Endothelial cell of umbilical vein (primary cell): ENCODE data around the gene ST3GAL5.

Experiments used
- FOS ChIP-seq: IDR thresholded peaks from 2 replicates; pipeline ENCODE4 v1.6.1; 2011; ENCODE audit warnings: mild to moderate bottlenecking, low read length, moderate library complexity, borderline replicate concordance; ENCODE audit not compliant: insufficient read depth
- MYC ChIP-seq: IDR thresholded peaks from one replicate; pipeline ENCODE4 v1.6.1; 2011; ENCODE audit warnings: mild to moderate bottlenecking, low read depth, low read length
- POLR2A ChIP-seq: IDR thresholded peaks from 2 replicates; pipeline ENCODE4 v1.6.1; 2012; ENCODE audit warnings: low read depth, mild to moderate bottlenecking, control low read depth, low read length
- POLR2AphosphoS5 ChIP-seq: IDR thresholded peaks from 2 replicates; pipeline ENCODE4 v1.6.1; 2012; ENCODE audit warnings: low read depth, mild to moderate bottlenecking, control low read depth, low read length, moderate library complexity; ENCODE audit not compliant: insufficient read depth
- TF ChIP-seq, protein P1 (sequence below), 2 donors: IDR thresholded peaks; 1 replicate in 1 of 2; 2 replicates in 1 of 2; pipeline ENCODE4 v1.5.1; 2011; ENCODE audit warnings: low read length in 2 of 2, mild to moderate bottlenecking in 2 of 2, moderate library complexity in 2 of 2, control low read depth in 1 of 2, inconsistent platforms in 1 of 2, low read depth in 1 of 2; ENCODE audit not compliant: insufficient read depth in 1 of 2; ENCODE audit errors: extremely low read depth in 1 of 2

- TF ChIP-seq, protein P1, sequence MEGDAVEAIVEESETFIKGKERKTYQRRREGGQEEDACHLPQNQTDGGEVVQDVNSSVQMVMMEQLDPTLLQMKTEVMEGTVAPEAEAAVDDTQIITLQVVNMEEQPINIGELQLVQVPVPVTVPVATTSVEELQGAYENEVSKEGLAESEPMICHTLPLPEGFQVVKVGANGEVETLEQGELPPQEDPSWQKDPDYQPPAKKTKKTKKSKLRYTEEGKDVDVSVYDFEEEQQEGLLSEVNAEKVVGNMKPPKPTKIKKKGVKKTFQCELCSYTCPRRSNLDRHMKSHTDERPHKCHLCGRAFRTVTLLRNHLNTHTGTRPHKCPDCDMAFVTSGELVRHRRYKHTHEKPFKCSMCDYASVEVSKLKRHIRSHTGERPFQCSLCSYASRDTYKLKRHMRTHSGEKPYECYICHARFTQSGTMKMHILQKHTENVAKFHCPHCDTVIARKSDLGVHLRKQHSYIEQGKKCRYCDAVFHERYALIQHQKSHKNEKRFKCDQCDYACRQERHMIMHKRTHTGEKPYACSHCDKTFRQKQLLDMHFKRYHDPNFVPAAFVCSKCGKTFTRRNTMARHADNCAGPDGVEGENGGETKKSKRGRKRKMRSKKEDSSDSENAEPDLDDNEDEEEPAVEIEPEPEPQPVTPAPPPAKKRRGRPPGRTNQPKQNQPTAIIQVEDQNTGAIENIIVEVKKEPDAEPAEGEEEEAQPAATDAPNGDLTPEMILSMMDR (IDR thresholded peaks at IDR 0.05; ENCODE audit: extremely low read depth in 1 of 2, insufficient read depth in 1 of 2, low read depth in 1 of 2, low read length in 2 of 2) = no peak
- peak; percentile 38 for TF ChIP-seq FOS
- no peak for TF ChIP-seq POLR2AphosphoS5
- no peak for TF ChIP-seq POLR2A
- no peak for TF ChIP-seq MYC
These were observed 1.2 kb downstream of the ST3GAL5 start for GRCh38 chr2:85887566-85888019.
